OCI-LY1 (cell line): ENCODE data around the gene PTPRO.

ENCODE experiments used
- H2AFZ ChIP-seq: fragments of 200-600 bp; sonication (generic), shearing (Covaris generic); 2 replicates; pipeline ENCODE4 v1.6.0; 2014; ENCODE audit warnings: antibody characterized with exemption, mild to moderate bottlenecking, low read length
- H3F3A ChIP-seq: fragments of 200-600 bp; sonication (generic), shearing (Covaris generic); 2 replicates; pipeline ENCODE4 v1.6.0; 2014; ENCODE audit warnings: mild to moderate bottlenecking, antibody characterized with exemption, low read length, moderate library complexity; ENCODE audit not compliant: insufficient read depth
- H3K27ac ChIP-seq: fragments of 200-600 bp; sonication (generic); 2 replicates; pipeline ENCODE4 v1.5.1; 2014; ENCODE audit warnings: low read length, mixed run types, mild to moderate bottlenecking, low read depth; ENCODE audit not compliant: poor library complexity, severe bottlenecking
- H3K27me3 ChIP-seq: fragments of 200-600 bp; sonication (generic); 2 replicates; pipeline ENCODE4 v1.6.0; 2014; ENCODE audit warnings: antibody characterized with exemption, mild to moderate bottlenecking, low read length, moderate library complexity; ENCODE audit not compliant: insufficient read depth
- H3K36me3 ChIP-seq: fragments of 200-600 bp; sonication (generic); 2 replicates; pipeline ENCODE4 v1.6.1; 2014; ENCODE audit warnings: mild to moderate bottlenecking, antibody characterized with exemption, low read length, moderate library complexity, mixed read lengths; ENCODE audit not compliant: insufficient read depth
- H3K4me1 ChIP-seq: fragments of 200-600 bp; sonication (generic); 2 replicates; pipeline ENCODE4 v1.5.1; 2014; ENCODE audit warnings: mild to moderate bottlenecking, low read length, moderate library complexity; ENCODE audit not compliant: insufficient read depth, severe bottlenecking
- H3K4me2 ChIP-seq: fragments of 200-600 bp; sonication (generic), shearing (Covaris generic); 2 replicates; pipeline ENCODE4 v1.6.1; 2014; ENCODE audit warnings: low read length
- H3K4me3 ChIP-seq: fragments of 200-600 bp; sonication (generic); 2 replicates; pipeline ENCODE4 v1.5.1; 2014; ENCODE audit warnings: low read length, low read depth, mild to moderate bottlenecking, mixed read lengths; ENCODE audit not compliant: poor library complexity, severe bottlenecking
- H3K79me2 ChIP-seq: fragments of 200-600 bp; shearing (Covaris generic); 2 replicates; pipeline ENCODE4 v1.6.1; 2016; ENCODE audit warnings: mixed run types, low read length, mixed read lengths; ENCODE audit not compliant: insufficient read depth
- H3K9ac ChIP-seq: fragments of 200-600 bp; sonication (generic), shearing (Covaris generic); 2 replicates; pipeline ENCODE4 v1.6.1; 2014; ENCODE audit warnings: mild to moderate bottlenecking, low read length, mixed read lengths
- H3K9me2 ChIP-seq: fragments of 200-600 bp; sonication (generic), shearing (Covaris generic); 2 replicates; pipeline ENCODE4 v1.6.1; 2014; ENCODE audit warnings: low read depth, mild to moderate bottlenecking, low read length, mixed read lengths
- H3K9me3 ChIP-seq: fragments of 200-600 bp; shearing (Covaris generic); 2 replicates; pipeline ENCODE4 v1.6.1; 2014; ENCODE audit warnings: low read length, mixed read lengths
- H4K20me1 ChIP-seq: fragments of 200-600 bp; sonication (generic), shearing (Covaris generic); 2 replicates; pipeline ENCODE4 v1.6.0; 2016; ENCODE audit warnings: mild to moderate bottlenecking, low read length; ENCODE audit not compliant: insufficient read depth
- EZH2 ChIP-seq: fragments of 200-600 bp; sonication (generic), shearing (Covaris generic); IDR thresholded peaks from 2 replicates; pipeline ENCODE4 v1.8.0; 2017; ENCODE audit warnings: borderline replicate concordance, mixed run types, mild to moderate bottlenecking, antibody characterized with exemption, low read length, moderate library complexity, mixed read lengths
- TF ChIP-seq, protein P1 (sequence below): fragments of 200-600 bp; sonication (generic), shearing (Covaris generic); IDR thresholded peaks from 2 replicates; pipeline ENCODE4 v1.5.1; 2017; ENCODE audit warnings: mild to moderate bottlenecking, antibody characterized with exemption, low read length, moderate library complexity, mixed read lengths

The PTPRO gene

GRCh38 chr12:15393037-15393436 lies 70.7 kb downstream of the PTPRO start:
- Histone ChIP-seq H3K9me2 (no peaks in the 10 kb centered on the region), H3K9ac (no peak overlapping the region), H3F3A (no peaks in the 10 kb centered on the region), H4K20me1 (no peaks in the 10 kb centered on the region), H3K79me2 (no peaks in the 10 kb centered on the region), H2AFZ (no peak overlapping the region), H3K36me3 (no peaks in the 10 kb centered on the region), H3K27ac (no peak overlapping the region), H3K9me3 (no peaks in the 10 kb centered on the region), H3K4me1 (no peaks in the 10 kb centered on the region), H3K4me3 (no peak overlapping the region), H3K27me3 (no peaks in the 10 kb centered on the region), H3K4me2 (no peak overlapping the region)
- TF ChIP-seq EZH2 = no peak

DNA sequence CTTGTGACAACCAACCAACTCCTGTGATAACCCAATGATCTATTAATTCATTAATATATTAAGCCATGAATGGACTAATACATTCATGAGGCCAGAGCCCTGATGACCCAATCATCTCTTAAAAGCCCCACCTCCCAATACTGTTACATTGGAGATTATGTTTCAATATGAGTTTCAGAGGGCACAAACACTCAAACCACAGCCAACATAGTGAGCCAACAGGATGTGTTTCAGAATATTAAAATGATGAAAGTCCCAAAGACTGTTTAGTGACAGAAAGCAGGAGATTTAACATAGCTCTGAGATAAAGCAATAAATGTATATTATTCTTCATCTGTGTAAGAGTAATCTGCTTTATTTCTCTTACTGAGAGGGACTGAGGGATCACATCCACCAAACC lies 71.7 kb downstream of the PTPRO start:
- H3F3A ChIP-seq = no peaks in the 10 kb centered on the region
- H3K27me3 ChIP-seq = no peaks in the 10 kb centered on the region
- H3K27ac ChIP-seq = no peak overlapping the region
- H3K4me1 ChIP-seq = no peaks in the 10 kb centered on the region
- no peak overlapping the region for H3K4me2 ChIP-seq
- no peaks in the 10 kb centered on the region for H4K20me1 ChIP-seq
- H3K9ac ChIP-seq = no peak overlapping the region
- TF ChIP-seq, protein P1, sequence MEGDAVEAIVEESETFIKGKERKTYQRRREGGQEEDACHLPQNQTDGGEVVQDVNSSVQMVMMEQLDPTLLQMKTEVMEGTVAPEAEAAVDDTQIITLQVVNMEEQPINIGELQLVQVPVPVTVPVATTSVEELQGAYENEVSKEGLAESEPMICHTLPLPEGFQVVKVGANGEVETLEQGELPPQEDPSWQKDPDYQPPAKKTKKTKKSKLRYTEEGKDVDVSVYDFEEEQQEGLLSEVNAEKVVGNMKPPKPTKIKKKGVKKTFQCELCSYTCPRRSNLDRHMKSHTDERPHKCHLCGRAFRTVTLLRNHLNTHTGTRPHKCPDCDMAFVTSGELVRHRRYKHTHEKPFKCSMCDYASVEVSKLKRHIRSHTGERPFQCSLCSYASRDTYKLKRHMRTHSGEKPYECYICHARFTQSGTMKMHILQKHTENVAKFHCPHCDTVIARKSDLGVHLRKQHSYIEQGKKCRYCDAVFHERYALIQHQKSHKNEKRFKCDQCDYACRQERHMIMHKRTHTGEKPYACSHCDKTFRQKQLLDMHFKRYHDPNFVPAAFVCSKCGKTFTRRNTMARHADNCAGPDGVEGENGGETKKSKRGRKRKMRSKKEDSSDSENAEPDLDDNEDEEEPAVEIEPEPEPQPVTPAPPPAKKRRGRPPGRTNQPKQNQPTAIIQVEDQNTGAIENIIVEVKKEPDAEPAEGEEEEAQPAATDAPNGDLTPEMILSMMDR = no peak
- TF ChIP-seq EZH2 = no peak
- H3K4me3 ChIP-seq = no peak overlapping the region
- no peak overlapping the region for H2AFZ ChIP-seq
- no peaks in the 10 kb centered on the region for H3K36me3 ChIP-seq
- no peaks in the 10 kb centered on the region for H3K9me3 ChIP-seq
- no peaks in the 10 kb centered on the region for H3K79me2 ChIP-seq
- no peaks in the 10 kb centered on the region for H3K9me2 ChIP-seq

GRCh38 chr12:15404485-15404884 lies 82.2 kb downstream of the PTPRO start:
- Histone ChIP-seq H3K27me3 (no peaks in the 10 kb centered on the region), H3K4me3 (no peak overlapping the region), H2AFZ (no peak overlapping the region), H3K4me2 (no peak overlapping the region), H3K9ac (no peak overlapping the region), H3K4me1 (no peaks in the 10 kb centered on the region), H3F3A (no peaks in the 10 kb centered on the region), H3K79me2 (no peaks in the 10 kb centered on the region), H3K9me3 (no peaks in the 10 kb centered on the region), H3K36me3 (no peaks in the 10 kb centered on the region), H4K20me1 (no peaks in the 10 kb centered on the region), H3K27ac (no peak overlapping the region), H3K9me2 (no peaks in the 10 kb centered on the region)
- TF ChIP-seq, protein P1 = no peak
- TF ChIP-seq EZH2 = no peak

GRCh38 chr12:15405606-15406005 lies 83.3 kb downstream of the PTPRO start:
- Histone ChIP-seq H3K9me3 (no peaks in the 10 kb centered on the region), H3K27me3 (no peaks in the 10 kb centered on the region), H3F3A (no peaks in the 10 kb centered on the region), H3K27ac (no peak overlapping the region), H3K4me3 (no peak overlapping the region), H3K79me2 (no peaks in the 10 kb centered on the region), H4K20me1 (no peaks in the 10 kb centered on the region), H3K9ac (no peak overlapping the region), H3K9me2 (no peaks in the 10 kb centered on the region), H3K4me2 (no peak overlapping the region), H2AFZ (no peak overlapping the region), H3K4me1 (no peaks in the 10 kb centered on the region), H3K36me3 (no peaks in the 10 kb centered on the region)
- TF ChIP-seq, protein P1 = no peak
- TF ChIP-seq EZH2 = no peak
